Measurements from ENCODE around the gene DEPDC7.

GRCh38 chr11:33035011-33035410, 19.3 kb downstream of the DEPDC7 start:
- no peak for TF ChIP-seq CTCF (conservative IDR thresholded peaks at IDR 0.05)
- no peak for TF ChIP-seq EZH2 (IDR thresholded peaks at IDR 0.05; ENCODE audit: low read depth)

Data from PC-9 (cell line).